ENCODE measurements around the gene IRF8.

Gene IRF8

DNA sequence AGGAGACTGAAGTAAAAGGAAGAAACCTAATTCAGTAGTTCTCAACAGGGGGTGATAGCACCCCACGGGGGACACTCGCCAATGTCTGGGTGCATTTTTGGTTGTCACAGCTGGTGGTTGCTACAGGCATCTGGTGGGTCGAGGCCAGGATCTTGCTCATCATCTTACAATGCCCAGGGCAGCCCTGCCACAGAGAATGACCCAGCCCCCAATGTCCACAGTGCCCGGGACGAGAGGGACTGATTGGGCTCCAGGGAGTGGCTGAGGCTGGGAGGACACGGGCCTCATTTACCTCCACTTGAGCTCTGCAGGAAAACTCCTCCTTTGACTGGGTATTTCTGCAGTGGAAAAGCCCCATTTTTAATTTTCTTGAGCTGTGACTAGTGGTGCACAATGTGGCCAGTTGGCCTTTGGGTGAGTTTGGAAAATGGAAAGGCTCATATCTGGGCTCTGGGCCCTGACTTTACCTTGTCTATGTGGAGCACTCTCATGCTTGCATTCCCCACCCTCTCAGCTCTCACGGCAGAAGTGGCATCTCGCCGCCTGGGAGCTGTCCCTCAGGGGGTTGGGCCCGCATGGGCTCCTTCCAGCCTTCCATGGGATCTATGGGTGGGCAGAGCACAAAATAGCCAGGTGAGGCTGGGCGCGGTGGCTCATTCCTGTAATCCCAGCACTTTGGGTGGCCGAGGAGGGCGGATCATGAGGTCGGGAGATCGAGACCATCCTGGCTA lies 37.7 kb upstream of the IRF8 start:
- ATAC-seq, result no peak

GRCh38 chr16:85862476-85863383 lies 36.2 kb upstream of the IRF8 start:
- no peak for TF ChIP-seq ZC3H10 (CRISPR knock-in tag; IDR thresholded peaks at IDR 0.05)
- no peak for TF ChIP-seq ZNF565 (CRISPR knock-in tag; conservative IDR thresholded peaks at IDR 0.05; ENCODE audit: low read depth)
- TF ChIP-seq ZNF8 (CRISPR knock-in tag; IDR thresholded peaks at IDR 0.05), result no peak
- TF ChIP-seq RARB (CRISPR knock-in tag; IDR thresholded peaks at IDR 0.05), result no peak
- TF ChIP-seq GLIS3 (CRISPR knock-in tag; IDR thresholded peaks at IDR 0.05), result no peak
- TF ChIP-seq OSR1 (CRISPR knock-in tag; IDR thresholded peaks at IDR 0.05), result no peak
- no peak for TF ChIP-seq POU6F1 (CRISPR knock-in tag; IDR thresholded peaks at IDR 0.05; ENCODE audit: borderline replicate concordance, low read depth)
- TF ChIP-seq PPARA (CRISPR knock-in tag; IDR thresholded peaks at IDR 0.05; ENCODE audit: borderline replicate concordance), result no peak
- no peak for TF ChIP-seq PATZ1 (CRISPR knock-in tag; IDR thresholded peaks at IDR 0.05; ENCODE audit: borderline replicate concordance)
- TF ChIP-seq TSHZ2 (CRISPR knock-in tag; IDR thresholded peaks at IDR 0.05), result no peak
- TF ChIP-seq SNAI2 (CRISPR knock-in tag; IDR thresholded peaks at IDR 0.05), result no peak
- no peak for TF ChIP-seq TOX (CRISPR knock-in tag; IDR thresholded peaks at IDR 0.05; ENCODE audit: borderline replicate concordance)
- TF ChIP-seq, protein P1, sequence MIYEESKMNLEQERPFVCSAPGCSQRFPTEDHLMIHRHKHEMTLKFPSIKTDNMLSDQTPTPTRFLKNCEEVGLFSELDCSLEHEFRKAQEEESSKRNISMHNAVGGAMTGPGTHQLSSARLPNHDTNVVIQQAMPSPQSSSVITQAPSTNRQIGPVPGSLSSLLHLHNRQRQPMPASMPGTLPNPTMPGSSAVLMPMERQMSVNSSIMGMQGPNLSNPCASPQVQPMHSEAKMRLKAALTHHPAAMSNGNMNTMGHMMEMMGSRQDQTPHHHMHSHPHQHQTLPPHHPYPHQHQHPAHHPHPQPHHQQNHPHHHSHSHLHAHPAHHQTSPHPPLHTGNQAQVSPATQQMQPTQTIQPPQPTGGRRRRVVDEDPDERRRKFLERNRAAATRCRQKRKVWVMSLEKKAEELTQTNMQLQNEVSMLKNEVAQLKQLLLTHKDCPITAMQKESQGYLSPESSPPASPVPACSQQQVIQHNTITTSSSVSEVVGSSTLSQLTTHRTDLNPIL (CRISPR knock-in tag; IDR thresholded peaks at IDR 0.05; ENCODE audit: low read depth), result no peak
- TF ChIP-seq ARNTL (CRISPR knock-in tag; IDR thresholded peaks at IDR 0.05; ENCODE audit: borderline replicate concordance, low read depth), result no peak
- TF ChIP-seq CSDC2 (CRISPR knock-in tag; IDR thresholded peaks at IDR 0.05), result no peak
- no peak for TF ChIP-seq ZFP3 (CRISPR knock-in tag; IDR thresholded peaks at IDR 0.05)
- TF ChIP-seq ESRRG (CRISPR knock-in tag; IDR thresholded peaks at IDR 0.05), result no peak
- no peak for TF ChIP-seq CSRNP3 (CRISPR knock-in tag; IDR thresholded peaks at IDR 0.05)

More for the DNA sequence above, 37.7 kb upstream of the IRF8 start:
- TF ChIP-seq ZFP3 (CRISPR knock-in tag; IDR thresholded peaks at IDR 0.05) (no peak), CSDC2 (CRISPR knock-in tag; IDR thresholded peaks at IDR 0.05) (no peak)

GRCh38 chr16:85863384-85863774 lies 35.6 kb upstream of the IRF8 start:
- ATAC-seq, result no peak
- TF ChIP-seq, protein P1 (CRISPR knock-in tag; IDR thresholded peaks at IDR 0.05; ENCODE audit: low read depth), result no peak
- TF ChIP-seq OSR1 (CRISPR knock-in tag; IDR thresholded peaks at IDR 0.05) (no peak), ZFP30 (CRISPR knock-in tag; IDR thresholded peaks at IDR 0.05) (no peak), PPARA (CRISPR knock-in tag; IDR thresholded peaks at IDR 0.05; ENCODE audit: borderline replicate concordance) (no peak), TSHZ2 (CRISPR knock-in tag; IDR thresholded peaks at IDR 0.05) (no peak), TCF4 (CRISPR knock-in tag; IDR thresholded peaks at IDR 0.05; ENCODE audit: borderline replicate concordance) (no peak), TOX (CRISPR knock-in tag; IDR thresholded peaks at IDR 0.05; ENCODE audit: borderline replicate concordance) (no peak), SNAI2 (CRISPR knock-in tag; IDR thresholded peaks at IDR 0.05) (no peak)

More at GRCh38 chr16:85862476-85863383, 36.2 kb upstream of the IRF8 start:
- no peak; the same call in 1 of the 3 replicates for ATAC-seq
